Activated naive CD8-positive, alpha-beta T cell treated with anti-CD3 and anti-CD28 coated beads, Interleukin-2, amount 10 ng/mL, durations not matched to agents 7 days and 5 days (primary cell): Measurements from ENCODE around the gene CHCHD4. TPM values are rescaled to one million over a fixed set of nuclear protein-coding genes. Genes with fewer than 3 reads are reported as not detected.

Experiments used
- ATAC-seq: fragments of 150-1000 bp; cut with Tn5 transposase; one replicate; pipeline ENCODE4 v1.10.0; 2021; ENCODE audit warnings: low read depth, moderate library complexity
- POLR2A ChIA-PET: fragments of 350-600 bp; sonication (Branson Sonifier 250); formaldehyde crosslinking; loops from one replicate; lab custom pipeline; 2021; ENCODE audit warnings: antibody characterized with exemption; lab: Charles Lee
- DNase-seq: peaks from one replicate; pipeline ENCODE4 v3.0.0; 2021
- H3K27ac Mint-ChIP-seq: one replicate; pipeline ENCODE4 v1.8.0; 2022; ENCODE audit warnings: mild to moderate bottlenecking, mixed read lengths
- H3K27me3 Mint-ChIP-seq: one replicate; pipeline ENCODE4 v1.8.0; 2022; ENCODE audit warnings: mild to moderate bottlenecking, moderate library complexity, mixed read lengths
- H3K36me3 Mint-ChIP-seq: one replicate; pipeline ENCODE4 v1.8.0; 2021; ENCODE audit warnings: mild to moderate bottlenecking, mixed read lengths
- H3K4me1 Mint-ChIP-seq: one replicate; pipeline ENCODE4 v1.8.0; 2021; ENCODE audit warnings: mixed read lengths
- H3K4me3 Mint-ChIP-seq: one replicate; pipeline ENCODE4 v1.8.0; 2022; ENCODE audit warnings: mild to moderate bottlenecking, moderate library complexity, mixed read lengths
- H3K9me3 Mint-ChIP-seq: one replicate; pipeline ENCODE4 v1.8.0; 2021; ENCODE audit warnings: mixed read lengths
- total RNA-seq, 2 experiments: library from RNA; stranded (reverse); gene quantifications; one replicate each; pipeline ENCODE4 v1.2.3, GENCODE V29; 2021

The CHCHD4 gene
- total RNA-seq, 2 experiments from 2014 or later, result 10.1 to 11.9 TPM

DNA sequence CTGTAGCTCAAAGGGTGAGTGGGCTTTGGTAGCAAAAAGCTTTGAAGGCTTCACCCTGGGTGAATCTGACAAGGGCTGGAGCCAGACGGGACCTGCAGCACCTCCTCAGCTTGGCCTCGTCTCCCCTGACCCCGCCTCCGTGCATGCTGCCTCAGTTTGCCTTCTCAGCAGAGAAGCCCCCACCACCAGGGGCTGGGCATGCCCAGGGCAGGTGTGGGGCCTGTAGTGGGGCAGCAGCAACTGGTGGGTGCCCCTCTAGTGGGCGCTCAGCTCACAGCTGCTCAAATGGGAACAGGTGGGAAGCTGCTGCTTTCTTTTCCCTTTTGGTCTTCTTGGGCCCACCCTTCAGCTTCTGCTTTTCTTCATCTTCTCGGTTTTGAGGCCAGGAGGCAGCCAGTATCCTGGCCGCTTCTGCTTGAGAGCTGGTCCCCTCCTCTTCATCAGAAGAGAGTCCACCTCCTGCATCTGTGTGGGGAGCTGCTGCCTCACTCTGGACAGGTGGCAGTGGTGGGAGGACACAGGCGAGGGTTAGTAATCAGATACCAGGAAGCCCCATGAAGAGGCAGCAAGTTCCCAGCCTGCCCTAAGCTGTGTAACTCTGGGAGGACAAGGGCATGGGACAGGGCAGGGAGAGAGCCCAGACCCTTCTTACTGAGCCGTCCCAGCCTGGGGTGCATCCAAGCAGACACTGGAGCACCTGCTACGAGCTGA, 21.2 kb upstream of the CHCHD4 start:
- POLR2A ChIA-PET, result interaction anchor here (0.7 to 5.6 kb wide), 6 partner anchors 13 to 286 kb away, joined by 3 to 31 read pairs (median 6); partner anchors contain the start of genes CHCHD4, LSM3, TMEM43 and XPC
- no peaks in the 10 kb centered on the region for H3K9me3 Mint-ChIP-seq
- peaks cover 17% of the 10 kb centered on the region for H3K4me1 Mint-ChIP-seq
- no peak for ATAC-seq
- peak overlapping the region; percentile 34 for H3K27ac Mint-ChIP-seq
- peaks cover 10% of the 10 kb centered on the region for H3K36me3 Mint-ChIP-seq
- no peak overlapping the region for H3K4me3 Mint-ChIP-seq
- no peak for DNase-seq
- no peaks in the 10 kb centered on the region for H3K27me3 Mint-ChIP-seq

DNA sequence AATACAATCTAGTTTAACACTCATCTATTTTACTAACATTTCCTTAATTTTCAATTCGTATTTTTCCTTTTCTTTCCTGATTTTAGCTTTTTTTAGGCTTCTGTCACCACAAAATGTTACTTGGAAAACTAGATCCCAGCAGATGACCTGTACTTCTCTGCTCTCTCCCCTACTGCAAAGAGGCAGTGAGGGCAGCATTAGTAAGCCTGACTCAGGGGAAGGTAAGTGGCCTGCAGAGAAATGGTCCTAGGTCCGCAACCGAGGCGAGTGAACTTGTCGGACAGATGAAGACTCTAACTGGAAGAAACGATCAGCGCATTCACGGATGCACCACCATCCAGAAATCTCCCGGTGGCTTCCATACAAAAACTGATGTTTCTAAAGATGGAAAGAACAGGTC, 20.6 kb upstream of the CHCHD4 start:
- no peak for DNase-seq
- Mint-ChIP-seq H3K36me3 (peaks cover 9% of the 10 kb centered on the region), H3K27ac (peak overlapping the region; percentile 76), H3K4me1 (peaks cover 17% of the 10 kb centered on the region), H3K4me3 (peak overlapping the region; percentile 32), H3K9me3 (no peaks in the 10 kb centered on the region), H3K27me3 (no peaks in the 10 kb centered on the region)
- POLR2A ChIA-PET, result interaction anchor here (0.7 to 5.6 kb wide), 5 partner anchors 13 to 287 kb away, joined by 3 to 31 read pairs (median 10); partner anchors contain the start of genes CHCHD4, LSM3, TMEM43 and XPC
- ATAC-seq, result no peak

GRCh38 chr3:14144423-14145075, 19.9 kb upstream of the CHCHD4 start:
- Mint-ChIP-seq H3K4me1 (peaks cover 17% of the 10 kb centered on the region), H3K4me3 (peak overlapping the region; percentile 61), H3K27ac (peak overlapping the region; percentile 77), H3K36me3 (peaks cover 9% of the 10 kb centered on the region), H3K9me3 (no peaks in the 10 kb centered on the region), H3K27me3 (no peaks in the 10 kb centered on the region)
- ATAC-seq (peak; percentile 89), DNase-seq (peak; percentile 46)
- POLR2A ChIA-PET, result interaction anchor here (0.7 to 5.6 kb wide), 5 partner anchors 14 to 287 kb away, joined by 3 to 31 read pairs (median 10); partner anchors contain the start of genes CHCHD4, LSM3, TMEM43 and XPC

DNA sequence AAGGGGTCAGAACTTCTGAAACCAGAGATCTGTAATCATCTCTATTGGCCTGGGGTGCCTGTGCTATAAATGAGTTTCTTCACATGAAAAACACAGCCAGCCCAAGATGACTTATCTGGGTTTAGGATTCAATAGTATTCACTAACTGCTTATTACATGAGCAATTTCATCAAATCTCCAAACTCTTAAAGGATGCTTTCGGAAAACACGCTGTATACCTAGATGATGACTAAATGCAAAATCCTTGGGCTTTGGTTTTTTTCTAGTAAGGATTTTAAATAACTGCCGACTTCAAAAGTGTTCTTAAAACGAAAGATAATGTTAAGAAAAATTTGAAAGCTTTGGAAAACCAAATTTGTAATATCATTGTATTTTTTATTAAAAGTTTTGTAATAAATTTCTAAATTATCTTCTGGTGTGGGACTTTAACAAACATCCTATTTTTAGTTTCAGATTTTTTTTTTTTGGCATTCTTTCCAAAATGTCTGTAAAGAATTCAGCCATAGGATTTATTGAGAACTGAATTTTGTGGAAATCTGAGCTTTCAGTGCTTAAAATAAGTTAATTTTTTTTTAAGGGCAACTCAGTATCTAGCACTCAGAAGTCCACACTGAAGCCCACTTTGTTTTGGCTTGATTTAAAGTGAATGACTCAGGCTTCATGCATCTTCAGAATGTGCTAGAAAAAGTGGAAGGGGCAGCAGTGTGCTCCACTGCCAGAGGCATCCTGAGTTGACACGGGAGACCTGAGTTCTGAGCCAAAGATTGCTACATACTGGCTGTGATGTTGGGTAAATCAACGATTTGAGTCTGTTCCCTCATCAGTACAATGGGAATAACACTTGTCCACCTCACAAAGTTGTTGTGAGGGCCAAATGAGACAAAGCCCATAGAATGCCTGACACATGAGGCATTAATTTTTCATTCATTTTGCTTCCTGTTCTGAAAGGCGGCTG, 18.9 kb upstream of the CHCHD4 start:
- Mint-ChIP-seq H3K27ac (peak overlapping the region; percentile 73), H3K36me3 (peaks cover 9% of the 10 kb centered on the region), H3K4me3 (no peak overlapping the region), H3K27me3 (no peaks in the 10 kb centered on the region), H3K4me1 (peaks cover 17% of the 10 kb centered on the region), H3K9me3 (no peaks in the 10 kb centered on the region)
- no peak for DNase-seq
- no peak for ATAC-seq
- POLR2A ChIA-PET, result interaction anchor here (1.6 to 5.6 kb wide), 3 partner anchors 15 to 35 kb away, joined by 3 to 31 read pairs (median 24); partner anchors contain the start of genes CHCHD4, LSM3, TMEM43 and XPC

GRCh38 chr3:14142567-14143270, 18.0 kb upstream of the CHCHD4 start:
- Mint-ChIP-seq H3K27ac (peak overlapping the region; percentile 72), H3K36me3 (peaks cover 9% of the 10 kb centered on the region), H3K4me1 (peaks cover 17% of the 10 kb centered on the region), H3K4me3 (peak overlapping the region; percentile 27), H3K27me3 (no peaks in the 10 kb centered on the region), H3K9me3 (no peaks in the 10 kb centered on the region)
- DNase-seq (no peak), ATAC-seq (no peak)
- POLR2A ChIA-PET, result interaction anchor here (3.9 to 5.6 kb wide), 2 partner anchors 18 to 36 kb away, joined by 24 to 31 read pairs; partner anchors contain the start of genes CHCHD4, LSM3, TMEM43 and XPC

GRCh38 chr3:14141602-14142341, 17.1 kb upstream of the CHCHD4 start:
- peaks cover 17% of the 10 kb centered on the region for H3K4me1 Mint-ChIP-seq

GRCh38 chr3:14141144-14141543, 16.5 kb upstream of the CHCHD4 start:
- Mint-ChIP-seq H3K4me3 (no peak overlapping the region), H3K36me3 (peaks cover 9% of the 10 kb centered on the region), H3K27me3 (no peaks in the 10 kb centered on the region), H3K27ac (no peak overlapping the region), H3K4me1 (peaks cover 17% of the 10 kb centered on the region), H3K9me3 (no peaks in the 10 kb centered on the region)
- no peak for DNase-seq
- no peak for ATAC-seq
- POLR2A ChIA-PET, result interaction anchor here (5.6 kb wide), 1 partner anchor 37 kb away, joined by 31 read pairs; the partner anchor contains the start of genes LSM3 and XPC

More at GRCh38 chr3:14141602-14142341, 17.1 kb upstream of the CHCHD4 start:
- POLR2A ChIA-PET, result interaction anchor here (3.9 to 5.6 kb wide), 2 partner anchors 17 to 37 kb away, joined by 24 to 31 read pairs; partner anchors contain the start of genes CHCHD4, LSM3, TMEM43 and XPC
- no peak for ATAC-seq
- no peak for DNase-seq
- H3K27ac Mint-ChIP-seq, result peak overlapping the region; percentile 45
- H3K27me3 Mint-ChIP-seq, result no peaks in the 10 kb centered on the region
- H3K9me3 Mint-ChIP-seq, result no peaks in the 10 kb centered on the region
- H3K36me3 Mint-ChIP-seq, result peaks cover 9% of the 10 kb centered on the region
- H3K4me3 Mint-ChIP-seq, result no peak overlapping the region

DNA sequence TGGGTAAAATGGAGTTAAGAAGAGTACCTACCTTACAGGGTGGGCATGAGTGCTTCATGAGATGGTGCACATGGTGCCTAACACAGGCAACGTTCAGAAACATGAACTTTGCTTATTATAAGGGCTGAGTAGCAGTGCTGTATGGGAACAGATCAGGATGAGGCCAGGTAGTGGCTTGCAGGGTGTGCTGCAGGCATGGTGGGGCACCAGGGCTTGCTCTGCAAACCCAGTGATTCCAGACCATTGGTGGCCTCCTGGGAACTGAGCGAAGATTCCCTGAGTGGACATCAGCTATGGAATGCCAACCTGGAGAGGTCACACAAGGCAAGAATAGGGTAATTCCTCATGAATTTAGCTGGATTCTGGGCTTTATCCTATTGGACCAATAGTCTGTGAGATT, 16.0 kb upstream of the CHCHD4 start:
- Mint-ChIP-seq H3K4me1 (peaks cover 16% of the 10 kb centered on the region), H3K4me3 (no peak overlapping the region), H3K27me3 (no peaks in the 10 kb centered on the region), H3K36me3 (peaks cover 12% of the 10 kb centered on the region), H3K9me3 (no peaks in the 10 kb centered on the region), H3K27ac (no peak overlapping the region)
- POLR2A ChIA-PET, result no interaction called here
- ATAC-seq (no peak), DNase-seq (no peak)

GRCh38 chr3:14139771-14140170, 15.1 kb upstream of the CHCHD4 start:
- no peak overlapping the region for H3K27ac Mint-ChIP-seq
- no peaks in the 10 kb centered on the region for H3K9me3 Mint-ChIP-seq
- DNase-seq (no peak), ATAC-seq (no peak)
- H3K27me3 Mint-ChIP-seq, result no peaks in the 10 kb centered on the region
- POLR2A ChIA-PET, result no interaction called here
- H3K4me3 Mint-ChIP-seq, result no peak overlapping the region
- H3K36me3 Mint-ChIP-seq, result peaks cover 10% of the 10 kb centered on the region
- peaks cover 11% of the 10 kb centered on the region for H3K4me1 Mint-ChIP-seq

DNA sequence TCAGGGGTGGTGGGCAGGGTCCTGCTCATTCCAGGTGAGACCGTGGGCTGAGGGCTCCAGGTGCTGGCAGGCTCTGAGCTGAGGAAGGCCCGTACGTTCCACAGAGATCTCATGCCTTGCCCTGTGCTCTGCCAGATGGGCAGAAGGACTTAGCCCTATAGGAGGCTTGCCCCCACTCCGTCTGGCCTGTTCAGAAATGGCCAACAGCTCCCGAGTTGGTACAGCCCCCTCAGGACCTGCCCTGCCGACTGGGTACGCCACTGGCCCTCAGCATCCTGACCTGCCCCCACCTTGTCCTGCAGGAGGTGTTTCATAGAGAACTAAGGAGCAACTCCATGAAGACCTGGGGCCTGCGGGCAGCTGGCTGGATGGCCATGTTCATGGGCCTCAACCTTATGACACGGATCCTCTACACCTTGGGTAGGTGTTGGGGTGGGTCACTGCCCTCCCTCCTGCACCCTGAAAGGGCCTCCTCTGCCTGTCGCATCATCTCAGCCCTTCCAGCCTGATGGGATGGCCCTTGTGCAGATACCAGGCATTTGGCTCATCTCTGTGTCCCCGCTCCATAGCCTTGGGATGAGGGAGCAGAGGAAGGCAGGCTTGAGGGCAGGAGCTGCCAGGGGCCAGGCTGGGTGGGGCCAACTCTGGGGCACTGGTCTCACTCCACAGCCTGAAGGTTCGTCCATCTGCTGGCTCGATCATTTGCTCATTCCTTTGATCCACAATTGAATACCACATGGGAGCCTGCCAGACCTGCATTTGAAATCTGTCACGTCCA, 14.4 kb upstream of the CHCHD4 start:
- H3K4me1 Mint-ChIP-seq, result peaks cover 6% of the 10 kb centered on the region
- ATAC-seq, result no peak
- H3K27me3 Mint-ChIP-seq, result no peaks in the 10 kb centered on the region
- H3K27ac Mint-ChIP-seq, result no peak overlapping the region
- peaks cover 10% of the 10 kb centered on the region for H3K36me3 Mint-ChIP-seq
- no peak for DNase-seq
- POLR2A ChIA-PET, result no interaction called here
- H3K4me3 Mint-ChIP-seq, result no peak overlapping the region
- no peaks in the 10 kb centered on the region for H3K9me3 Mint-ChIP-seq
